KMS-11 (cell line): Measurements from ENCODE around the gene RYR2.
"Not testable (repeated sequence)": the region's sequence is repeated elsewhere in the genome, so short reads cannot be mapped to it uniquely, and the experiment has no call there.

Source experiments
- H2AFZ ChIP-seq: fragments of 200-600 bp; sonication (generic); 2 replicates; pipeline ENCODE4 v1.6.1; 2016; ENCODE audit warnings: antibody characterized with exemption, mixed run types, low read depth
- H3K27ac ChIP-seq: fragments of 200-600 bp; sonication (generic); 2 replicates; pipeline ENCODE4 v1.6.1; 2016; ENCODE audit warnings: mild to moderate bottlenecking, mixed run types
- H3K27me3 ChIP-seq: fragments of 200-600 bp; sonication (generic); 2 replicates; pipeline ENCODE4 v1.6.1; 2017; ENCODE audit warnings: mild to moderate bottlenecking, low read depth, mixed run types, moderate library complexity; ENCODE audit not compliant: insufficient read depth
- H3K36me3 ChIP-seq: fragments of 200-600 bp; sonication (generic); 2 replicates; pipeline ENCODE4 v1.6.1; 2017; ENCODE audit warnings: mild to moderate bottlenecking, mixed run types; ENCODE audit not compliant: insufficient read depth
- H3K4me1 ChIP-seq: fragments of 200-600 bp; sonication (generic); 2 replicates; pipeline ENCODE4 v1.6.1; 2016; ENCODE audit warnings: mild to moderate bottlenecking, low read depth, mixed run types; ENCODE audit not compliant: poor library complexity, severe bottlenecking
- H3K4me2 ChIP-seq: fragments of 200-600 bp; sonication (generic); 2 replicates; pipeline ENCODE4 v1.7.0; 2016; ENCODE audit warnings: mild to moderate bottlenecking, mixed run types
- H3K4me3 ChIP-seq: fragments of 200-600 bp; sonication (generic); IDR thresholded peaks from 2 replicates; pipeline ENCODE4 v1.6.1; 2017; ENCODE audit warnings: low read depth, low read length, mixed read lengths; ENCODE audit not compliant: insufficient read depth
- H3K79me2 ChIP-seq: fragments of 200-600 bp; sonication (generic); 2 replicates; pipeline ENCODE4 v1.6.1; 2016; ENCODE audit warnings: low read depth, mixed run types; ENCODE audit not compliant: insufficient read depth
- H3K9ac ChIP-seq: fragments of 200-600 bp; sonication (generic); 2 replicates; pipeline ENCODE4 v1.6.1; 2016; ENCODE audit warnings: mild to moderate bottlenecking, mixed run types
- H4K20me1 ChIP-seq: fragments of 200-600 bp; sonication (generic); 2 replicates; pipeline ENCODE4 v1.6.1; 2016; ENCODE audit warnings: mild to moderate bottlenecking, mixed run types; ENCODE audit not compliant: insufficient read depth
- TF ChIP-seq, protein P1 (sequence below): fragments of 200-600 bp; sonication (generic); conservative IDR thresholded peaks from 2 replicates; pipeline ENCODE4 v1.6.1; 2017; ENCODE audit warnings: low read depth, mild to moderate bottlenecking, antibody characterized with exemption, low read length, moderate library complexity, mixed read lengths

The RYR2 gene

GRCh38 chr1:237267743-237268142 lies 225.8 kb downstream of the RYR2 start:
- TF ChIP-seq, protein P1, sequence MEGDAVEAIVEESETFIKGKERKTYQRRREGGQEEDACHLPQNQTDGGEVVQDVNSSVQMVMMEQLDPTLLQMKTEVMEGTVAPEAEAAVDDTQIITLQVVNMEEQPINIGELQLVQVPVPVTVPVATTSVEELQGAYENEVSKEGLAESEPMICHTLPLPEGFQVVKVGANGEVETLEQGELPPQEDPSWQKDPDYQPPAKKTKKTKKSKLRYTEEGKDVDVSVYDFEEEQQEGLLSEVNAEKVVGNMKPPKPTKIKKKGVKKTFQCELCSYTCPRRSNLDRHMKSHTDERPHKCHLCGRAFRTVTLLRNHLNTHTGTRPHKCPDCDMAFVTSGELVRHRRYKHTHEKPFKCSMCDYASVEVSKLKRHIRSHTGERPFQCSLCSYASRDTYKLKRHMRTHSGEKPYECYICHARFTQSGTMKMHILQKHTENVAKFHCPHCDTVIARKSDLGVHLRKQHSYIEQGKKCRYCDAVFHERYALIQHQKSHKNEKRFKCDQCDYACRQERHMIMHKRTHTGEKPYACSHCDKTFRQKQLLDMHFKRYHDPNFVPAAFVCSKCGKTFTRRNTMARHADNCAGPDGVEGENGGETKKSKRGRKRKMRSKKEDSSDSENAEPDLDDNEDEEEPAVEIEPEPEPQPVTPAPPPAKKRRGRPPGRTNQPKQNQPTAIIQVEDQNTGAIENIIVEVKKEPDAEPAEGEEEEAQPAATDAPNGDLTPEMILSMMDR = no peak
- no peak overlapping the region for H3K9ac ChIP-seq
- H3K27me3 ChIP-seq = no peaks in the 10 kb centered on the region
- H3K79me2 ChIP-seq = no peaks in the 10 kb centered on the region
- no peaks in the 10 kb centered on the region for H3K36me3 ChIP-seq
- H3K4me3 ChIP-seq = no peak overlapping the region
- H3K27ac ChIP-seq = no peak overlapping the region
- no peak overlapping the region for H2AFZ ChIP-seq
- no peaks in the 10 kb centered on the region for H4K20me1 ChIP-seq
- H3K4me1 ChIP-seq = no peaks in the 10 kb centered on the region
- H3K4me2 ChIP-seq = no peak overlapping the region

DNA sequence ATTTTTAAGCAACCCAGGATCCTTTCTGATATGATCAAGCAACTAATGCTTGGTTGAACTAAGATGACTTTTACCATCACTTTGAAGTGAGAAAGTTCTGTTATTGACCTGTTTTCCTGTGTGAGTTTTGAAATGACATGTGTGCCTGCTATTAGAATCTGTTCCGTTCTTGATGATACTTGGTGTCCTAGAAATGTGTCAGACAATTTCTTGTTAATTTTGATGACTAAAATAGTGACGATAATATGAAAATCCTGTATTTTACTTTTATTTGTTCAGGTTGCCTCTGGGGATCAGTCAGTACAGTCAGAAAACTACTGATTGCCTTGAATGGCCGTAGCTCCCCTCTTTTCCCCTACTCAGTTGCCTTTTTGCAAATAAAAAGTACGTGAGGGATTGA lies 228.0 kb downstream of the RYR2 start:
- H4K20me1 ChIP-seq = no peaks in the 10 kb centered on the region
- no peak overlapping the region for H3K9ac ChIP-seq
- no peak overlapping the region for H2AFZ ChIP-seq
- no peaks in the 10 kb centered on the region for H3K27me3 ChIP-seq
- no peaks in the 10 kb centered on the region for H3K79me2 ChIP-seq
- no peak overlapping the region for H3K4me2 ChIP-seq
- no peaks in the 10 kb centered on the region for H3K4me1 ChIP-seq
- H3K36me3 ChIP-seq = no peaks in the 10 kb centered on the region
- H3K27ac ChIP-seq = no peak overlapping the region
- H3K4me3 ChIP-seq = no peak overlapping the region
- TF ChIP-seq, protein P1 = no peak

DNA sequence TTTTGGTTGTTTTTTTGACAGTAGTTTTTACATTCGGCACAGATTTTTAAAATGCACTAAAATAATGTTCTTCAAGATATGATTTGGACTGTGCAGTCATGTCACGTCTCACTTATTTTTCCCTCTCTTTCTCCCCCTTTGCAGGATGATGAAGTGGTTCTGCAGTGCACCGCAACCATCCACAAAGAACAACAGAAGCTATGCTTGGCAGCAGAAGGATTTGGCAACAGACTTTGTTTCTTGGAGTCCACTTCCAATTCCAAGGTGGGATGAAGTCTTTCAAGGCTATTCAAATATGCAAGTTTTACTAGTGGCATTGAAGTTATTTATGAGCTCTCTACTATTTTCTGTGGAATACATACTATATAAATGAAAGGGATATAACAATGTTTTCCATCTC lies 228.4 kb downstream of the RYR2 start:
- Histone ChIP-seq H3K27me3 (no peaks in the 10 kb centered on the region), H2AFZ (no peak overlapping the region), H3K4me1 (no peaks in the 10 kb centered on the region), H4K20me1 (no peaks in the 10 kb centered on the region), H3K27ac (no peak overlapping the region), H3K9ac (no peak overlapping the region), H3K36me3 (no peaks in the 10 kb centered on the region), H3K4me3 (no peak overlapping the region), H3K4me2 (no peak overlapping the region), H3K79me2 (no peaks in the 10 kb centered on the region)
- TF ChIP-seq, protein P1 = no peak

- H3K27me3 ChIP-seq, H3K27ac ChIP-seq, H2AFZ ChIP-seq, H3K79me2 ChIP-seq, H3K4me3 ChIP-seq, H3K4me2 ChIP-seq, H3K36me3 ChIP-seq, H4K20me1 ChIP-seq, H3K9ac ChIP-seq, H3K4me1 ChIP-seq: not testable (repeated sequence)
Observed at GRCh38 chr1:237277994-237278393, 236.0 kb downstream of the RYR2 start.

GRCh38 chr1:237279629-237280028 lies 237.6 kb downstream of the RYR2 start:
- Histone ChIP-seq H3K4me1 (no peaks in the 10 kb centered on the region), H3K4me3 (no peak overlapping the region), H3K36me3 (no peaks in the 10 kb centered on the region), H3K27me3 (no peaks in the 10 kb centered on the region), H3K4me2 (no peak overlapping the region), H3K9ac (no peak overlapping the region), H2AFZ (no peak overlapping the region), H3K27ac (no peak overlapping the region), H3K79me2 (no peaks in the 10 kb centered on the region), H4K20me1 (no peaks in the 10 kb centered on the region)
- TF ChIP-seq, protein P1 = no peak
